H9 (cell line): ENCODE results near the gene DLEC1. TPM values are rescaled to one million over a fixed set of nuclear protein-coding genes. Genes with fewer than 3 reads are reported as not detected.
"Not testable (repeated sequence)": the region's sequence is repeated elsewhere in the genome, so short reads cannot be mapped to it uniquely, and the experiment has no call there.

Experiments
- DNase-seq: peaks from one replicate; pipeline ENCODE4 v3.0.0-alpha.2; 2017
- H2AFZ ChIP-seq: one replicate; pipeline ENCODE4 v1.6.1; 2013; ENCODE audit warnings: mild to moderate bottlenecking, low read length, control low read depth, moderate library complexity
- H2AK5ac ChIP-seq: 2 replicates; pipeline ENCODE4 v1.6.1; 2013; ENCODE audit warnings: low read length, control low read depth, mixed read lengths; ENCODE audit not compliant: insufficient read length
- H2BK120ac ChIP-seq: one replicate; pipeline ENCODE4 v1.6.1; 2013; ENCODE audit warnings: low read depth, mild to moderate bottlenecking, low read length, control low read depth, inconsistent platforms; ENCODE audit not compliant: poor library complexity, severe bottlenecking
- H2BK12ac ChIP-seq: 2 replicates; pipeline ENCODE4 v1.6.1; 2013; ENCODE audit warnings: low read length, control low read depth, mixed read lengths, low read depth; ENCODE audit not compliant: insufficient read length
- H2BK15ac ChIP-seq: 2 replicates; pipeline ENCODE4 v1.6.1; 2013; ENCODE audit warnings: low read depth, low read length, control low read depth
- H2BK20ac ChIP-seq: one replicate; pipeline ENCODE4 v1.6.1; 2013; ENCODE audit warnings: low read depth, mild to moderate bottlenecking, low read length, control low read depth, inconsistent platforms; ENCODE audit not compliant: poor library complexity, severe bottlenecking
- H2BK5ac ChIP-seq: 2 replicates; pipeline ENCODE4 v1.6.1; 2013; ENCODE audit warnings: low read length, control low read depth, mixed read lengths; ENCODE audit not compliant: insufficient read length
- H3K14ac ChIP-seq: 2 replicates; pipeline ENCODE4 v1.6.1; 2013; ENCODE audit warnings: low read length, control low read depth; ENCODE audit not compliant: insufficient read depth
- H3K18ac ChIP-seq: 2 replicates; pipeline ENCODE4 v1.6.1; 2013; ENCODE audit warnings: low read depth, mild to moderate bottlenecking, mixed read lengths, low read length, control low read depth; ENCODE audit not compliant: insufficient read length
- H3K23ac ChIP-seq: 2 replicates; pipeline ENCODE4 v1.6.1; 2013; ENCODE audit warnings: low read length, control low read depth, mixed read lengths, low read depth; ENCODE audit not compliant: insufficient read length
- H3K23me2 ChIP-seq: 2 replicates; pipeline ENCODE4 v1.6.1; 2013; ENCODE audit warnings: low read depth, mild to moderate bottlenecking, mixed read lengths, low read length, control low read depth; ENCODE audit not compliant: insufficient read length, poor library complexity, severe bottlenecking
- H3K27ac ChIP-seq: 2 replicates; pipeline ENCODE4 v1.5.1; 2013; ENCODE audit warnings: low read length, control low read depth, mixed read lengths, low read depth; ENCODE audit not compliant: insufficient read length
- H3K27me3 ChIP-seq: 2 replicates; pipeline ENCODE4 v1.6.1; 2013; ENCODE audit warnings: low read length, control low read depth, inconsistent platforms; ENCODE audit not compliant: insufficient read depth
- H3K4ac ChIP-seq: 2 replicates; pipeline ENCODE4 v1.6.1; 2013; ENCODE audit warnings: low read depth, mild to moderate bottlenecking, control low read depth, inconsistent platforms, low read length, moderate library complexity
- H3K4me1 ChIP-seq: 2 replicates; pipeline ENCODE4 v1.6.1; 2013; ENCODE audit warnings: low read length, control low read depth, inconsistent platforms; ENCODE audit not compliant: insufficient read depth
- H3K4me2 ChIP-seq: 2 replicates; pipeline ENCODE4 v1.6.1; 2013; ENCODE audit warnings: low read length, control low read depth, mixed read lengths; ENCODE audit not compliant: insufficient read length, insufficient read depth
- H3K56ac ChIP-seq: 2 replicates; pipeline ENCODE4 v1.6.1; 2013; ENCODE audit warnings: low read depth, mild to moderate bottlenecking, mixed read lengths, low read length, control low read depth; ENCODE audit not compliant: insufficient read length
- H3K79me1 ChIP-seq: 2 replicates; pipeline ENCODE4 v1.6.1; 2013; ENCODE audit warnings: low read depth, mild to moderate bottlenecking, moderate library complexity, low read length, control low read depth, inconsistent platforms; ENCODE audit not compliant: insufficient read depth, poor library complexity, severe bottlenecking
- H3K79me2 ChIP-seq: 2 replicates; pipeline ENCODE4 v1.6.1; 2013; ENCODE audit warnings: low read length, control low read depth, inconsistent platforms; ENCODE audit not compliant: insufficient read depth
- H3K9ac ChIP-seq: 2 replicates; pipeline ENCODE4 v1.6.1; 2013; ENCODE audit warnings: low read length, control low read depth, mixed read lengths; ENCODE audit not compliant: insufficient read length; ENCODE audit errors: extremely low read depth
- H3K9me3 ChIP-seq: one replicate; pipeline ENCODE4 v1.6.1; 2013; ENCODE audit warnings: low read depth, low read length, inconsistent platforms; ENCODE audit not compliant: control insufficient read depth
- H3T11ph ChIP-seq: one replicate; pipeline ENCODE4 v1.6.1; 2013; ENCODE audit warnings: mild to moderate bottlenecking, low read length, control low read depth, inconsistent platforms
- H4K20me1 ChIP-seq: one replicate; pipeline ENCODE4 v1.6.1; 2013; ENCODE audit not compliant: control insufficient read depth, insufficient read length, insufficient read depth
- H4K5ac ChIP-seq: 2 replicates; pipeline ENCODE4 v1.6.1; 2013; ENCODE audit warnings: low read depth, mild to moderate bottlenecking, mixed read lengths, low read length, control low read depth; ENCODE audit not compliant: insufficient read length
- H4K8ac ChIP-seq: replicated peaks from 2 replicates; pipeline ENCODE4 v1.6.1; 2013; ENCODE audit warnings: low read length, control low read depth, mixed read lengths, low read depth; ENCODE audit not compliant: insufficient read length
- H4K91ac ChIP-seq: 2 replicates; pipeline ENCODE4 v1.6.1; 2013; ENCODE audit warnings: low read depth, mild to moderate bottlenecking, moderate library complexity, mixed read lengths, low read length, control low read depth; ENCODE audit not compliant: insufficient read length
- H3K27ac Mint-ChIP-seq, 3 experiments: 2 replicates in 2 of 3; 3 replicates in 1 of 3; pipeline ENCODE4 v1.8.0; 2020 to 2021; ENCODE audit warnings: mixed read lengths in 3 of 3, mild to moderate bottlenecking in 1 of 3, moderate library complexity in 1 of 3
- H3K27me3 Mint-ChIP-seq: 2 replicates; pipeline ENCODE4 v1.8.0; 2021; ENCODE audit warnings: low read depth, mild to moderate bottlenecking, moderate library complexity, mixed read lengths
- H3K36me3 Mint-ChIP-seq, 3 experiments: 2 replicates in 2 of 3; 3 replicates in 1 of 3; pipeline ENCODE4 v1.8.0; 2020 to 2021; ENCODE audit warnings: low read depth in 3 of 3, mixed read lengths in 3 of 3; ENCODE audit not compliant: insufficient read depth in 1 of 3
- H3K4me1 Mint-ChIP-seq, 2 experiments: 2 replicates each; pipeline ENCODE4 v1.8.0; 2020; ENCODE audit warnings: mixed read lengths in 2 of 2
- H3K4me3 Mint-ChIP-seq, 2 experiments: 2 replicates in 1 of 2; 3 replicates in 1 of 2; pipeline ENCODE4 v1.8.0; 2020 to 2021; ENCODE audit warnings: mild to moderate bottlenecking in 2 of 2, mixed read lengths in 2 of 2, moderate library complexity in 1 of 2
- H3K9me3 Mint-ChIP-seq, 2 experiments: 2 replicates in 1 of 2; 3 replicates in 1 of 2; pipeline ENCODE4 v1.8.0; 2020; ENCODE audit warnings: mild to moderate bottlenecking in 2 of 2, mixed read lengths in 2 of 2, moderate library complexity in 1 of 2
- WGBS: extraction: QIAGEN DNeasy Blood & Tissue Kit; methylation state at CpG from one replicate; pipeline ENCODE4 v1.1.7; 2013; ENCODE audit warnings: missing lambda C conversion rate, low lambda C conversion rate, mixed read lengths; ENCODE audit not compliant: insufficient read length; ENCODE audit errors: extremely low coverage; 5-methylcytosine and 5-hydroxymethylcytosine counted together
- total RNA-seq: library from RNA; stranded (reverse); gene quantifications from 2 replicates; pipeline ENCODE4 v1.2.1, GENCODE V29; 2021

The DLEC1 gene
- total RNA-seq, 1 experiment from 2014 or later: 2.1 TPM

GRCh38 chr3:38082296-38082695, 43.3 kb downstream of the DLEC1 start:
- not testable (repeated sequence) for H2BK20ac ChIP-seq, H2BK15ac ChIP-seq, H3K9me3 ChIP-seq, H3K4me1 ChIP-seq, H3K56ac ChIP-seq, H3K27ac ChIP-seq, H3T11ph ChIP-seq, H3K9ac ChIP-seq, H3K23me2 ChIP-seq, H3K4me3 Mint-ChIP-seq, H3K18ac ChIP-seq, H3K27me3 ChIP-seq, H2BK5ac ChIP-seq, H3K4me2 ChIP-seq, H3K14ac ChIP-seq, H2AK5ac ChIP-seq, H4K5ac ChIP-seq, H4K20me1 ChIP-seq, H3K4ac ChIP-seq, H2BK12ac ChIP-seq, H3K27ac Mint-ChIP-seq, H2AFZ ChIP-seq, H3K27me3 Mint-ChIP-seq, H4K91ac ChIP-seq, H3K79me2 ChIP-seq, H2BK120ac ChIP-seq, H3K23ac ChIP-seq, DNase-seq, H4K8ac ChIP-seq, H3K79me1 ChIP-seq
- Mint-ChIP-seq H3K4me1 (peaks cover 9 to 14% of the 10 kb centered on the region in 2 experiments), H3K36me3 (peaks cover 13 to 18% (median 18%) of the 10 kb centered on the region in 3 experiments), H3K9me3 (peaks cover 33 to 36% of the 10 kb centered on the region in 2 experiments)
- WGBS: no CpG with 5 or more reads among the region's 16 CpGs

GRCh38 chr3:38083254-38083653, 44.2 kb downstream of the DLEC1 start:
- not testable (repeated sequence) for H3K27ac Mint-ChIP-seq

More at GRCh38 chr3:38083254-38083653, 44.2 kb downstream of the DLEC1 start:
- not testable (repeated sequence) for H4K5ac ChIP-seq, H2AK5ac ChIP-seq, H3K23ac ChIP-seq, H2BK15ac ChIP-seq, H4K20me1 ChIP-seq, H3K18ac ChIP-seq, H3K23me2 ChIP-seq, H3K27me3 Mint-ChIP-seq, H2BK120ac ChIP-seq, DNase-seq, H3K4me2 ChIP-seq, H3K14ac ChIP-seq, H3K4me1 ChIP-seq, H2BK20ac ChIP-seq, H2AFZ ChIP-seq, H3K4me3 Mint-ChIP-seq, H3K79me1 ChIP-seq, H3T11ph ChIP-seq, H3K27me3 ChIP-seq, H3K4ac ChIP-seq, H4K8ac ChIP-seq, H3K79me2 ChIP-seq, H3K27ac ChIP-seq, H2BK12ac ChIP-seq, H3K9ac ChIP-seq, H2BK5ac ChIP-seq, H3K9me3 ChIP-seq, H4K91ac ChIP-seq, H3K56ac ChIP-seq
- WGBS: no CpG with 5 or more reads among the region's 1 CpG
- H3K9me3 Mint-ChIP-seq: peaks cover 31 to 35% of the 10 kb centered on the region in 2 experiments
- peaks cover 13 to 18% (median 18%) of the 10 kb centered on the region in 3 experiments for H3K36me3 Mint-ChIP-seq
- peaks cover 9 to 12% of the 10 kb centered on the region in 2 experiments for H3K4me1 Mint-ChIP-seq
